ENCODE data around the gene PTPRG. TPM values are rescaled to one million over a fixed set of nuclear protein-coding genes. Genes with fewer than 3 reads are reported as not detected.

The PTPRG gene
- total and polyA plus RNA-seq, 12 donors, result 6.3 to 119 (median 72.2) TPM

GRCh38 chr3:62065985-62066693 lies 504.8 kb downstream of the PTPRG start:
- DNase-seq, result no peak
- intact Hi-C loops (cut with DNase I), result no loop called here
- Histone ChIP-seq H3K27ac (no peak overlapping the region), H3K9me3 (replicated peaks in 1 of 3) (no peaks in the 10 kb centered on the region), H3K27me3 (no peaks in the 10 kb centered on the region), H3K4me3 (no peak overlapping the region), H3K4me1 (replicated peaks in 1 of 2) (peaks cover 4 to 11% of the 10 kb centered on the region in 2 donors), H3K36me3 (replicated peaks in 1 of 2) (no peaks in the 10 kb centered on the region)
- WGBS, 4 donors, result 86 to 92% (median 91%) methylated on average over 5 of the region's 5 CpGs
- TF ChIP-seq POLR2A (IDR thresholded peaks at IDR 0.05) (no peak), CTCF (IDR thresholded peaks at IDR 0.05) (no peak)

- no peaks in the 10 kb centered on the region for H3K27me3 ChIP-seq
- 63 to 79% (median 70%) methylated on average over 2 of the region's 2 CpGs for WGBS, 4 donors
- intact Hi-C loops (cut with DNase I), result no loop called here
These were observed 507.0 kb downstream of the PTPRG start for GRCh38 chr3:62068337-62068736.

GRCh38 chr3:62070891-62071290 lies 509.5 kb downstream of the PTPRG start:
- no peak for TF ChIP-seq CTCF (IDR thresholded peaks at IDR 0.05)
- TF ChIP-seq POLR2A (IDR thresholded peaks at IDR 0.05), result no peak
- no peak overlapping the region for H3K27ac ChIP-seq

More at GRCh38 chr3:62068337-62068736, 507.0 kb downstream of the PTPRG start:
- TF ChIP-seq CTCF (IDR thresholded peaks at IDR 0.05) (no peak), POLR2A (IDR thresholded peaks at IDR 0.05) (no peak)
- H3K9me3 ChIP-seq (replicated peaks in 1 of 3), result no peaks in the 10 kb centered on the region
- no peaks in the 10 kb centered on the region for H3K36me3 ChIP-seq (replicated peaks in 1 of 2)
- peaks cover 4 to 11% of the 10 kb centered on the region in 2 donors for H3K4me1 ChIP-seq (replicated peaks in 1 of 2)
- DNase-seq, result no peak
- H3K4me3 ChIP-seq, result no peak overlapping the region
- no peak overlapping the region for H3K27ac ChIP-seq

GRCh38 chr3:62073038-62073437 lies 511.7 kb downstream of the PTPRG start:
- no peak for DNase-seq
- H3K4me1 ChIP-seq (replicated peaks in 1 of 2), result peaks cover 0 to 11% of the 10 kb centered on the region in 2 donors
- no peaks in the 10 kb centered on the region for H3K9me3 ChIP-seq (replicated peaks in 1 of 3)
- intact Hi-C loops (cut with DNase I), result no loop called here
- H3K36me3 ChIP-seq (replicated peaks in 1 of 2), result no peaks in the 10 kb centered on the region
- WGBS, 4 donors, result 92 to 100% (median 95%) methylated on average over 1 of the region's 1 CpG
- TF ChIP-seq POLR2A (IDR thresholded peaks at IDR 0.05), result no peak
- no peak for TF ChIP-seq CTCF (IDR thresholded peaks at IDR 0.05)
- H3K4me3 ChIP-seq, result no peak overlapping the region
- no peak overlapping the region for H3K27ac ChIP-seq
- no peaks in the 10 kb centered on the region for H3K27me3 ChIP-seq

More at GRCh38 chr3:62070891-62071290, 509.5 kb downstream of the PTPRG start:
- 55 to 69% (median 62%) methylated on average over 6 to 7 of the region's 7 CpGs for WGBS, 4 donors
- Histone ChIP-seq H3K27me3 (no peaks in the 10 kb centered on the region), H3K4me1 (replicated peaks in 1 of 2) (peaks cover 1 to 11% of the 10 kb centered on the region in 2 donors), H3K9me3 (replicated peaks in 1 of 3) (no peaks in the 10 kb centered on the region), H3K36me3 (replicated peaks in 1 of 2) (no peaks in the 10 kb centered on the region), H3K4me3 (no peak overlapping the region)
- no peak for DNase-seq
- intact Hi-C loops (cut with DNase I), result no loop called here

All from adrenal gland (tissue), 12 donors.